ENCODE measurements around the gene MRPS9. TPM values are rescaled to one million over a fixed set of nuclear protein-coding genes. Genes with fewer than 3 reads are reported as not detected.
A peak's percentile ranks its signal among the peaks of the same experiment; 100 is the strongest.

Gene MRPS9
- total RNA-seq, 1 donor from 2014 or later, result 24.5 TPM

DNA sequence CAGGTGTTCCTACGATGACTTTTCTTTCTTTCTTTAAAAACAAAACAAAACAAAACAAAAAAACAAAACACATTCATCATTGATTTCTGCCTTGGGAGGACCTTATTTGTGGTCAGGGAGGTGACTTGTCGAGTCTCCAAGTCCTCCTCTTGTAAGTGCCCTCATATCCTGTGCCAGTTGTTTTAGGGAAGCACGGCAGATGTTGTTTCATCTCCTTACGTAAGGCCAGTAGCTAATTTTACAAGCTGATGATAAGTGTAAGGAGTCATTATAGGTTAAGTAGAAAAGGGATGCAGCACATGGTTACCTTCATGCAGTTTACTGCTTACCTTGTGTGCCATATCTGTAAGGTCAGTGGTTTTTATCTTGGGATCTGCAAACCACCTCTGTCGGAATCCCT is 52.2 kb downstream of the MRPS9 start:
- H3K27me3 ChIP-seq (ENCODE audit: control insufficient read depth, insufficient read depth, low read length), result no peaks in the 10 kb centered on the region

DNA sequence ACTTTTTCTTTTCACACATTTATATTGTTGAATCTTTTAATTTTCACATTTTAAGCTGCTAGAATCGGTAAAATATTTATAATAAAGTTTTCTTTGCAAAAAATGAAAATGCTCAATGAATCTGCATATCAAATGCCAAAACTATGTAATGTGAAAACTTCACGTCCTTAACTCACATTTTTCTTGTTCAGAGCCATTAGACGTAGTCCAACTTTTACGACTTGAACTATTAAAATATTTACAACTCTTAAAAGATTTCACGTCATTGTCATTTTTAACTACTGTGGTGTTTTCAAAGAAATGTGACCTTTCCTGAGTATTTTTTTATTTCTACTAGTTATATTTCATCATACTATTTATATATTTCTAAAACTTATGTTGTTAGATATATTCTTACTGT is 54.9 kb downstream of the MRPS9 start:
- H3K27me3 ChIP-seq (ENCODE audit: control insufficient read depth, insufficient read depth, low read length), result no peaks in the 10 kb centered on the region
- H3K4me3 ChIP-seq (ENCODE audit: low read depth, low read length), result no peak overlapping the region
- TF ChIP-seq, protein P1, sequence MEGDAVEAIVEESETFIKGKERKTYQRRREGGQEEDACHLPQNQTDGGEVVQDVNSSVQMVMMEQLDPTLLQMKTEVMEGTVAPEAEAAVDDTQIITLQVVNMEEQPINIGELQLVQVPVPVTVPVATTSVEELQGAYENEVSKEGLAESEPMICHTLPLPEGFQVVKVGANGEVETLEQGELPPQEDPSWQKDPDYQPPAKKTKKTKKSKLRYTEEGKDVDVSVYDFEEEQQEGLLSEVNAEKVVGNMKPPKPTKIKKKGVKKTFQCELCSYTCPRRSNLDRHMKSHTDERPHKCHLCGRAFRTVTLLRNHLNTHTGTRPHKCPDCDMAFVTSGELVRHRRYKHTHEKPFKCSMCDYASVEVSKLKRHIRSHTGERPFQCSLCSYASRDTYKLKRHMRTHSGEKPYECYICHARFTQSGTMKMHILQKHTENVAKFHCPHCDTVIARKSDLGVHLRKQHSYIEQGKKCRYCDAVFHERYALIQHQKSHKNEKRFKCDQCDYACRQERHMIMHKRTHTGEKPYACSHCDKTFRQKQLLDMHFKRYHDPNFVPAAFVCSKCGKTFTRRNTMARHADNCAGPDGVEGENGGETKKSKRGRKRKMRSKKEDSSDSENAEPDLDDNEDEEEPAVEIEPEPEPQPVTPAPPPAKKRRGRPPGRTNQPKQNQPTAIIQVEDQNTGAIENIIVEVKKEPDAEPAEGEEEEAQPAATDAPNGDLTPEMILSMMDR (IDR thresholded peaks at IDR 0.05; ENCODE audit: insufficient read depth, low read length, severe bottlenecking), result no peak
- no peak for FAIRE-seq
- DNase-seq (ENCODE audit: low read depth), result no peak
- H3K36me3 ChIP-seq (ENCODE audit: control insufficient read depth, insufficient read depth, low read length), result peaks cover 1% of the 10 kb centered on the region

More for the DNA sequence above, 52.2 kb downstream of the MRPS9 start:
- FAIRE-seq (no peak), DNase-seq (ENCODE audit: low read depth) (no peak)
- Histone ChIP-seq H3K36me3 (ENCODE audit: control insufficient read depth, insufficient read depth, low read length) (no peaks in the 10 kb centered on the region), H3K4me3 (ENCODE audit: low read depth, low read length) (no peak overlapping the region)
- TF ChIP-seq, protein P1 (IDR thresholded peaks at IDR 0.05; ENCODE audit: insufficient read depth, low read length, severe bottlenecking), result no peak

DNA sequence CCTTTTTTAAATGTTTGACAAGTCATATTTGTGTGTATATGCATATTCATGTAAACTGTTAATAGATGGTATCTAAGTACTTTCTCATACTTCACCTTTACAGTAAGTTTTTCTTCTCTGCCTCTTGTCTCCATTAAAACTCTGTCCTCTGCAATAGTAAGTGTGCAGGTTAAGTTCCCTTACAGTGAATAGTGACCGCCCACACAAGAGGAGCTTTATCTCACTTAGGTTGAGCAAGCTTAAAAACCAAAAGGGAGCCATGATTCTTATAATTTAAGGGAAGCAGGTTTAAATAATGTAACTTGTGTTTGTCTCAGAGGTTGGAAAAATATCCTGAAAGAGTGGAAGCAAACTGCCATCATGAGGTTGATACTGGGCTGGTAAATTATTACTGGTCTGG is 61.3 kb downstream of the MRPS9 start:
- H3K4me3 ChIP-seq (ENCODE audit: low read depth, low read length), result no peak overlapping the region
- no peaks in the 10 kb centered on the region for H3K27me3 ChIP-seq (ENCODE audit: control insufficient read depth, insufficient read depth, low read length)
- TF ChIP-seq, protein P1 (IDR thresholded peaks at IDR 0.05; ENCODE audit: insufficient read depth, low read length, severe bottlenecking), result no peak
- H3K36me3 ChIP-seq (ENCODE audit: control insufficient read depth, insufficient read depth, low read length), result peaks cover 3% of the 10 kb centered on the region
- FAIRE-seq (no peak), DNase-seq (ENCODE audit: low read depth) (no peak)

DNA sequence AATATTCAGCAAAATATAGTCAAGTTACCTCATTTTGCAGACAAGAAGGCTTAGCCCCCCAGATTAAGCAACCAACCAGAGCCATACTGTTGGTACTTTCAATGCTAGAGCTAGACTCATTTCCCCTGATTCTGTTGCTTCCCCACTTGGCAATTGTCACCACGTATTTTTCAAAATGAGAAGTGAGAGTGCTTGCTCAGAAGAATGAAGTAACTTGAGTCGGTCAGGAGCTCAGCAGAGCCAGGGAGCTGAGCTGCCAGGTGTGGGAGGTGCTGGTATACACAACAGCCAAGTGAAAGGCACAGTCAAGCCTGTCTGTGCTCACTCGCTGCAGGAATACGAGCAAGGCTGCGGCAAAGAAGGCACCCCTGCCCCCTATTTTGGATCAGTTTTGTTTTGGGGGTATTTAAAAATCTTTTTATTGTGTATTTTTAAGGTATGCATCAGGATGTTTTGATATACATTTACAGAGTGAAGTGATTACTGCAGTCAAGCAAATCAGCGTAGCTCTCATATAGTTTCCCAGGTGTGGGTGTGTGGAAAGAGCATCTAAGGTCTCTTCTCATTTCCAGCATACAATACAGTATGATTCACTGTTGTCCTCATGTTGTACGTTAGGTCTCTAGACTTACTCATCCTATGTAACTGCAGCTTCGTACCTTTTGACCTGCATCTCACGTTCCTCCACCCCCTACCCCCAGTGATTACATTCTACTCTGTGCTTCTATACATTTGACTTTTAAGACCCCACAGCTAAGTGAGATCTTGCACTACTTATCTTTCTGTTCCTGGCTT is 62.4 kb downstream of the MRPS9 start:
- Histone ChIP-seq H3K27me3 (ENCODE audit: control insufficient read depth, insufficient read depth, low read length) (no peaks in the 10 kb centered on the region), H3K4me3 (ENCODE audit: low read depth, low read length) (no peak overlapping the region), H3K36me3 (ENCODE audit: control insufficient read depth, insufficient read depth, low read length) (peaks cover 3% of the 10 kb centered on the region)
- DNase-seq (ENCODE audit: low read depth) (peak; percentile 46), FAIRE-seq (no peak)
- TF ChIP-seq, protein P1 (IDR thresholded peaks at IDR 0.05; ENCODE audit: insufficient read depth, low read length, severe bottlenecking), result no peak

DNA sequence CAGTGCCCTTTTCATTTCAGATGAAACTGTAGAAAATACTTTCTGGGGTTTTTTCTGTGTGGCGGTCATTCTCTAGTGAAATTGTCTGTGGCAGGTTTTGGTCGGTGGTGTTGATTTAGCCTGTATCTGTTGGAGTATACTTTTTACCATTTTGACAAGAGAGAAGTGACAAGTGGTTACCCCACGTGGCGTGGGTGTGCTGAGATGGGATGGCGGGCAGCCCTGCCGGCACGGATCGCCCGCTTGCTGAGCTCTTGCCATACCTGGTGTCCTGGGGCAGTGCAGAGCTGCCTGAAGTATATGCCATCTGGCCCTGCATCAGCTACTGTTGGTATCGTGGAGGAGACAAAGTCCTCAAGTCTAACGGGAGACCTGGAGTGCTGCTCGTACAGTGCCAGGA is 64.1 kb downstream of the MRPS9 start:
- Histone ChIP-seq H3K27me3 (ENCODE audit: control insufficient read depth, insufficient read depth, low read length) (no peaks in the 10 kb centered on the region), H3K4me3 (ENCODE audit: low read depth, low read length) (no peak overlapping the region), H3K36me3 (ENCODE audit: control insufficient read depth, insufficient read depth, low read length) (peaks cover 3% of the 10 kb centered on the region)
- no peak for FAIRE-seq
- TF ChIP-seq, protein P1 (IDR thresholded peaks at IDR 0.05; ENCODE audit: insufficient read depth, low read length, severe bottlenecking), result no peak
- no peak for DNase-seq (ENCODE audit: low read depth)
